ENCODE data around the gene SLC23A3.

Gene SLC23A3

DNA sequence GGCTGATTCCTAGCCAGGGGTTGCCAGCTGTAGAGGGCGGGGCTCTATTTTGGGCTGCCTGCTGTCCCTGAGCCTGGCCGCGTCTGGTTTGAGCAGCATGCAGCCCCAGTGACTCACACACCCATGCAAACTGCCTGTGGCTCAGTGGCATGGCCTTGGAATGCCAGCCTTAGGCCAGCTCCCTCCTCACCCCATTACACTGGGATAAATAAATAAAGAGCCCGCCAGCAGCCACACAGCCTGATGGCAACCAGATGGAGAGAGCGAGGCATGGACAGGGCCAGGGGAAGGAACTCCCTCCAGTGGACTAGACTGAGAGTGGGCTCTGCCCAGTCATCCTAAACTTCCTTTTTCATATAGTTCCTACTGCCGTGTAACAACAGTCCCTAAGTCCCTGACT, 27.5 kb downstream of the SLC23A3 start:
- no peak for DNase-seq (ENCODE audit: low read depth, low spot score)

- DNase-seq (ENCODE audit: low read depth, low spot score): no peak
These were observed 29.1 kb downstream of the SLC23A3 start for GRCh38 chr2:219140722-219141121.

DNA sequence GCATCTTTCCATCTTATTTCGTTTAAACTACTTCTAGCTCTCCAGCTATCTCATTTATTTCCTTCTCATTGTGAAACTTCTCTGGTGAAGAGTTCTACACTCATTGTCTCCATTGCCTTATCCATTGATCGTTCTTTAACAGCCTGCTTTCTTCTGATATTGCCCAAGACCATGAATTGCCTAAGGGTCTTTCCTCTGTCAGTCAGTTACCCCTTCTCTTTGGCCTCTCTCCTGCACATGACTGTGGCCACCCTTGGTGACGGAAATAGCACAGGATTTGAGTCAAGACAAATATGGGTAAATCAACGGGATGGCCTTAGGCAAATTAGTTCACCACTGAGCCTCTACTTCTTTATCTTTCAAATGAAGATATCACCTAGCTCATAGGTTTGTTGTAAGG, 35.9 kb downstream of the SLC23A3 start:
- DNase-seq (ENCODE audit: low read depth, low spot score): no peak

- no peak for DNase-seq (ENCODE audit: low read depth, low spot score)
These were observed 38.1 kb downstream of the SLC23A3 start for GRCh38 chr2:219131744-219132143.

GRCh38 chr2:219131327-219131726, 38.5 kb downstream of the SLC23A3 start:
- no peak for DNase-seq (ENCODE audit: low read depth, low spot score)

- DNase-seq (ENCODE audit: low read depth, low spot score): no peak
These were observed 40.2 kb downstream of the SLC23A3 start for GRCh38 chr2:219129589-219129988.

DNA sequence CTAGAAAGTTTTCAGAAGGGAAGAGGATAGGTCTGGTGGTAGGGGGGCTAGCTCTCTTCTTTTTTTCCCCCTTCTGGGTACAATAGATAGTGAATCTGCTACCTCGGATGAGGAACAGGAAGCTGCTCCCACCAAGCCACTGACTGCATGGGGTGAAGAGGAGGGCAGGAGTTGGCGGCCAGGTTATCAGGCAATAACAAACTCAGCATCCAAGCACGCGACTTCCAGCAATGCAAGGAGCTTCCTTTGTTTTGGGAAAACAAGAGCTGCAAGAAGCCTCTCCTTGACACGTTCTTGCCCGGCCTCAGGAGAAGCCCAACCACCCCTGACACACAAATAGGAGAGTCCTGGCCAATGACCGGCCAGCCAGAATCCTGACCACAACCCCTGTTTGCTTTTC, 41.4 kb downstream of the SLC23A3 start:
- no peak for DNase-seq (ENCODE audit: low read depth, low spot score)

- no peak for DNase-seq (ENCODE audit: low read depth, low spot score)
These were observed 42.7 kb downstream of the SLC23A3 start for GRCh38 chr2:219127037-219127635.

- no peak for DNase-seq (ENCODE audit: low read depth, low spot score)
These were observed 43.3 kb downstream of the SLC23A3 start for GRCh38 chr2:219126555-219126954.

DNA sequence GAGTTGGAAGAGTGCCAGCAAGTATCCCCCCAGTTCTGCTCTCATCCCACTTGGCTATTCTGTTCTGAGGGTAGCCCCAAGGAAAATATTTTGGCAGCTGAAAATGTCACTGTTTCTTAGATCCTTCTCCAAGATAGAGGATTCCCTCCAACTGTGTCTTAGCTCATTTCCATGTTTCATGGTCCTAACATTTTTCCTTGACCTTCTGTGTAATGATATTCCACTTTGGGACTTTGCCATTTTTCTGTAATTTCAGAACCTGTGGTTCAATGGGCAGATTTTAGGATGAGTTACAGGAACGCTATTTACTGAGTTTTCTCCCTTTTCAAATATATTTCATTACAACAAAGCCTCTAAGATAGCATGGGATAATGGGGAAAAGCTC, 44.0 kb downstream of the SLC23A3 start:
- DNase-seq (ENCODE audit: low read depth, low spot score): no peak

DNA sequence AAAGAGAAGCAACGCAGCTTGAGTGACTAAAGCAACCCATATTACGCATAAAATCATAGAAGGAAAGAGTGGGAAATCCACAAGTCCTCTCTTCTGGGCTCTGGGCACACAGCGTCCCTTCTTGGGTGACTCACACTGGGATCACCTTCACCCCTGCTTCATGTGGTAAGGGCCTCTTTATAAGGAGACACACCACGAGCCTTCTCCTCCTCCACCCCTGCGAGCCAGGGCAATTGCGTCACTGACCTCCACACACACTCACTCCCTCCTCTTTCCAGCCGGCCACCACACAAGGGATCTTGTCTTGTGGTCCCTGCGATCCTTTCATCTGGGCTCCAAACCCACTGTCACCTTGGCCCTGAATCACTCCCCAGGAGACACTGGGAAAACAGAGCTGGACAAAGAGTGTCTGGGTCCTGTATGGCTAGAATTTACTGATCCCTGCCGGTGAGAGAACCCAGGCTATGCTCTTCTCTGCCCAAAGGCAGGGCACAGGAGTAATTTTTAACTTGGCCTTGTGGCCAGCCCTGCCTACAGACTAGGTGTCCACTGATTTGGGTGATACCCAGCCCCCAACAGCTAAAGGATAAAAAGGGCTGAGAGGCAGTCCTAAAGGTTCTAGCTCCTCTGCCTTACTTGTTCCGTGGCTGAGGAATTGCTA, 44.5 kb downstream of the SLC23A3 start:
- DNase-seq (ENCODE audit: low read depth, low spot score): no peak

DNA sequence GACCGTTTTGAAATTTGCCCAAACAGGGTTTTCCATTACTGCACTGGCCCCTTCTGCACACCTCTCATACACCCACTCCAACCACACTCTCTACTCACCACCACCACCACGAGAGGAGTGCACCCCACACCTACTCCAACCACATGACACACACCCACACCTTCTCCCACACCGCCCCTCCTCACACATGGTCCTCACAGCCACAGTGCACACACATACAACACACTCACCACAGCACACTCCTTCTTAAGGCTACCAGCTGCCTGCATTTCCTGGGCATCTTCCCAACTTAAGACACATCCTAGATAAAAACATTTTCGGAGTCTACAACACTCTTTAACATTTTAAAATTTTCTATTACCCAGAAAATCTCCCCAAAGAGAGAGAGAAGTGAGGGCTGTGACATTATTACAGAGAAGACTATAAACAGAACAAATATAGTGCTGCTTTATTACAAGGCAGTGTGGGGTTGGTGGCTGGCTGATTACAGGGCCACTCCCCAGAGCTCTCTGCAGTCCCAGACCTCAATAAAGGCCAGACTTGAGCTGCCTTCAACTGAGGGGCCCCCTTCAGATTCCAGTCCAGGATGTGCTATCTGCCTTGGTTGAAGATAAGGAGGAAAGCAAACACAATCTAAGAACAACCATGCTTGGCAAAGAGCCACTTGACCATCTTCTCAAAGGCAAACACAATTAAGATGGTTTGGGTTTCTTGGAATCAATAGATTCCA, 45.3 kb downstream of the SLC23A3 start:
- no peak for DNase-seq (ENCODE audit: low read depth, low spot score)

- no peak for DNase-seq (ENCODE audit: low read depth, low spot score)
These were observed 46.3 kb downstream of the SLC23A3 start for GRCh38 chr2:219123356-219124135.

DNA sequence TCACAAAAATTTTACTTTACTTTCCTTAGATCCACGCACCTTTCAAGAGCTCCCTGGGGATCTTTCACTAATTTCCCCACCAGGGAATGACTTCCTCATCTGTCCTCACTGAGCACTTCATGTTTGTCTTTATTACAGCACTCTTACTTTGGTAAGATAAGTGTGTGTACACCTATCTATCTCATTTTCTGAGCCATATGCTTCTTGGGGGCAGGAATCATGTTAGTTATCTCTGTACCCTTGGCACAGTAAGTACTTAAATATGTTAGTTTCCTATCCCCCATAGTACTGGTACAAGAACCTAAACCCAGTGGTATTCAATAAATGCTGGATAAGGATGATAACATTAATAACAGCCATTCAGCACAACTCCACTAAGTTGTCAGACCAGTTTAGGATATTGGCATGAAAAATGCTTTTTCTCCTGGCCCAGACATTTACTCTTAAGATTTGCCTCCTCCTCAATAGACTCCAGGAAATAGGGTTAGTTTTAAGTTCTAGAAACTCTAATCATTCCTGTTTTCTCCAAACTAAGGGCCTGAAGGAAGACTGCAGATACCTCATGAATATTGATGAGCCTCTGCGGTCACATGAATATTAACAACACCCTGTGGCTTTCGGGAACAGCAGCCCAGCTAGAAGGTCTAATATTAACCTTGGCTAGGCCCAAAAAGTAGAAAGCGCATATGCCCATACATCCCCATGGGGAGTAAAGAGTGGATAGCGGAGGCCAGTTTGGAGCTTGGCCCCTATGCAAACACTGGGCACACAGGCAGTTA, 47.4 kb downstream of the SLC23A3 start:
- DNase-seq (ENCODE audit: low read depth, low spot score): no peak

- no peak for DNase-seq (ENCODE audit: low read depth, low spot score)
These were observed 49.7 kb downstream of the SLC23A3 start for GRCh38 chr2:219120082-219120481.

- no peak for DNase-seq (ENCODE audit: low read depth, low spot score)
These were observed 50.3 kb downstream of the SLC23A3 start for GRCh38 chr2:219119422-219120043.

- no peak for DNase-seq (ENCODE audit: low read depth, low spot score)
These were observed 51.3 kb downstream of the SLC23A3 start for GRCh38 chr2:219118504-219118903.

DNA sequence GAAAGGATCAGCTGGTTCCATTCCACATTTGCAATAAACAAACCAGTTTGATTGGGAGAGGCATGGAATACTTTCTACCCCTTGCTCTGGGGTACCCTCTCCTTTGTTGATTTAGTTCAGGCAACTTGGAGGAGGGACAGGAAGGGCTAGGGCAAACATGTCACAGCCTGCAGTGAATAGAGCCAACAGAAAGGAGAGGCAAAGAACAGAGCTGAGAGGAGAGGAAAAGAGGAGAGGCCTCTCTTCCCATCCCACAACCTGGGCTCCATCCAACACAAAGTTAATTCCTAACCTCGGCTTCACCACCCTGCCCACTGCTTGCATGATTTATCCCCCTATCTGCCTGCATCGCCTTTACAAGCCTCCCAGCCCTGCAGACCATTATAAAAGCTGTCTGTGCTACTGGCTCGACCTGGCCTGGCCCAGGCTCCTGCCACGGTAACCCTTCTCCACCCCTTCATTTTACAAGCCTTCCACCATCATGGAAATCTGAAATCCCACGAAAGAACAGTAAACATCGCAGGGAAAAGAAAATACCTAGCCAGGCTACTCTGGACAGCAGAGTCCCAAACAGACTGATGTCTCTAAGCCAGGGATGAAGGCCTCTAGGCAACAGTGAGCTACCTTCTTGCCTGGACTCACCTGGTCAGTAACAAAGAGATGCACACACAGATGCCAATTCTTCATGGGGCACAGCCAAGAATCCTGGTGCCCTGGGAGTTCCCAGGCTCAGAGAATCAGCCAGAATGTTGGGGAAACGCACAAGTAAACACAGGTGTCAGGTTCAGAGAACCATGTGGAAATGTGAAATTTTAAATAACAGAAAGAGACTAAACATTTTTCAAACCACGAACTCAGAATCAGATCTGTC, 52.8 kb downstream of the SLC23A3 start:
- no peak for DNase-seq (ENCODE audit: low read depth, low spot score)

- DNase-seq (ENCODE audit: low read depth, low spot score): no peak
These were observed 57.0 kb downstream of the SLC23A3 start for GRCh38 chr2:219112651-219113338.

- DNase-seq (ENCODE audit: low read depth, low spot score): no peak
These were observed 57.8 kb downstream of the SLC23A3 start for GRCh38 chr2:219112062-219112406.
